ENCODE results near the gene PROZ.

The PROZ gene

GRCh38 chr13:113142876-113143275 is 15.6 kb upstream of the PROZ start:
- DNase-seq, result no peak

- no peak for DNase-seq
These were observed 14.8 kb upstream of the PROZ start for GRCh38 chr13:113143466-113144254.

GRCh38 chr13:113144255-113144629 is 14.2 kb upstream of the PROZ start:
- no peak for DNase-seq

GRCh38 chr13:113145496-113145895 is 13.0 kb upstream of the PROZ start:
- DNase-seq, result no peak

- no peak for DNase-seq
These were observed 12.4 kb upstream of the PROZ start for GRCh38 chr13:113145911-113146598.

GRCh38 chr13:113146750-113147149 is 11.7 kb upstream of the PROZ start:
- DNase-seq, result no peak

- DNase-seq, result no peak
These were observed 11.2 kb upstream of the PROZ start for GRCh38 chr13:113147206-113147605.

GRCh38 chr13:113148407-113148806 is 10.0 kb upstream of the PROZ start:
- DNase-seq, result no peak

GRCh38 chr13:113148940-113149503 is 9.4 kb upstream of the PROZ start:
- no peak for DNase-seq

GRCh38 chr13:113149711-113150549 is 8.5 kb upstream of the PROZ start:
- DNase-seq, result no peak

- no peak for DNase-seq
These were observed 7.7 kb upstream of the PROZ start for GRCh38 chr13:113150550-113151365.

- no peak for DNase-seq
These were observed 6.4 kb upstream of the PROZ start for GRCh38 chr13:113151745-113152690.

- DNase-seq, result no peak
These were observed 5.8 kb upstream of the PROZ start for GRCh38 chr13:113152691-113152983.

GRCh38 chr13:113152984-113153809 is 5.3 kb upstream of the PROZ start:
- DNase-seq, result no peak

GRCh38 chr13:113153810-113154748 is 4.4 kb upstream of the PROZ start:
- peak; percentile 79 for DNase-seq

GRCh38 chr13:113155201-113155600 is 3.2 kb upstream of the PROZ start:
- no peak for DNase-seq

GRCh38 chr13:113155982-113156655 is 2.3 kb upstream of the PROZ start:
- DNase-seq, result no peak

GRCh38 chr13:113157206-113157928 is 1.1 kb upstream of the PROZ start:
- DNase-seq, result no peak
